ENCODE measurements around the gene DAZAP1. TPM values are rescaled to one million over a fixed set of nuclear protein-coding genes. Genes with fewer than 3 reads are reported as not detected.

The DAZAP1 gene
- total and polyA plus RNA-seq, 4 donors = 5.4 to 45.0 (median 29.7) TPM

DNA sequence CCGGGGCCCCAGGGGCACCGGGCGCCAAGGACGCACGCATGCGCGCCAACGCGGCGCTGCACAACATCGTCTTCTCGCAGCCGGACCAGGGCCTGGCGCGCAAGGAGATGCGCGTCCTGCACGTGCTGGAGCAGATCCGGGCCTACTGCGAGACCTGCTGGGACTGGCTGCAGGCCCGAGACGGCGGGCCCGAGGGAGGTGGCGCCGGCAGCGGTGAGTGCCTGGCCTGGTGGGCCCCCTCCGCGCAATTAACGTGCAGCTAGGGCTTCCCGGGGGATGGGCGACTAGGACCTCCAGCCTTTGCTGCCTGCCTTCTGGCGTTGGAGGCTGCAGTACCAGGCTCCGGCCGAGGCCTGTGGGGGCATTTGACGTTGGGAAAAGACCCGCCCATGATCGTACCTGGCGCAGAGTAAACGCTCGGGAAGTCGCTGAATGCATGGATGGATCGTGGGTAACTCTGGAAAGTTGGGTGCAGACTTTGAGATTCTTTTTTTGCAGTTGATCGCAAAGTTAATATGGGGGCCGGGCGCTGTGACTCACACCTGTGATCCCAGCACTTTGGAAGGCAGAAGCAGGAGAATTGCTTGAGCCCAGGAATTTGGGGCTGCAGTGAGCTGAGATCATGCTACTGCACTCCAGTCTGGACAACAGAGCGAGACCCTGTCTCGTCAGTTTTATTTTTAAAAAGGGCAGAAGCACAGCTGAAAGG is 49.8 kb downstream of the DAZAP1 start:
- H3K9ac ChIP-seq (ENCODE audit: low read depth in 1 of 2, low read length in 2 of 2) = no peak overlapping the region
- peaks cover 0 to 23% (median 2%) of the 10 kb centered on the region in 4 donors for H3K4me1 ChIP-seq (ENCODE audit: control insufficient read depth in 4 of 4, insufficient read depth in 4 of 4, low read length in 3 of 4)
- H3K4me3 ChIP-seq (ENCODE audit: low read depth in 1 of 3, low read length in 3 of 3) = no peak overlapping the region
- TF ChIP-seq GABPA (IDR thresholded peaks at IDR 0.05 in 1 of 2, conservative IDR thresholded peaks at IDR 0.05 in 1 of 2) (no peak), EGR1 (IDR thresholded peaks at IDR 0.05; ENCODE audit: low read depth in 2 of 2) (no peak), CTCF (IDR thresholded peaks at IDR 0.05; ENCODE audit: low read depth, low read length, missing input control) (no peak), JUND (IDR thresholded peaks at IDR 0.05) (no peak), HNF4A (conservative IDR thresholded peaks at IDR 0.05) (no peak), FOXA2 (IDR thresholded peaks at IDR 0.05) (no peak), FOXA1 (IDR thresholded peaks at IDR 0.05) (no peak), ATF3 (IDR thresholded peaks at IDR 0.05) (no peak), TAF1 (conservative IDR thresholded peaks at IDR 0.05) (no peak), RXRA (IDR thresholded peaks at IDR 0.05) (no peak)
- TF ChIP-seq, protein P1, sequence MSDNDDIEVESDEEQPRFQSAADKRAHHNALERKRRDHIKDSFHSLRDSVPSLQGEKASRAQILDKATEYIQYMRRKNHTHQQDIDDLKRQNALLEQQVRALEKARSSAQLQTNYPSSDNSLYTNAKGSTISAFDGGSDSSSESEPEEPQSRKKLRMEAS (IDR thresholded peaks at IDR 0.05) = no peak
- TF ChIP-seq, protein P2, sequence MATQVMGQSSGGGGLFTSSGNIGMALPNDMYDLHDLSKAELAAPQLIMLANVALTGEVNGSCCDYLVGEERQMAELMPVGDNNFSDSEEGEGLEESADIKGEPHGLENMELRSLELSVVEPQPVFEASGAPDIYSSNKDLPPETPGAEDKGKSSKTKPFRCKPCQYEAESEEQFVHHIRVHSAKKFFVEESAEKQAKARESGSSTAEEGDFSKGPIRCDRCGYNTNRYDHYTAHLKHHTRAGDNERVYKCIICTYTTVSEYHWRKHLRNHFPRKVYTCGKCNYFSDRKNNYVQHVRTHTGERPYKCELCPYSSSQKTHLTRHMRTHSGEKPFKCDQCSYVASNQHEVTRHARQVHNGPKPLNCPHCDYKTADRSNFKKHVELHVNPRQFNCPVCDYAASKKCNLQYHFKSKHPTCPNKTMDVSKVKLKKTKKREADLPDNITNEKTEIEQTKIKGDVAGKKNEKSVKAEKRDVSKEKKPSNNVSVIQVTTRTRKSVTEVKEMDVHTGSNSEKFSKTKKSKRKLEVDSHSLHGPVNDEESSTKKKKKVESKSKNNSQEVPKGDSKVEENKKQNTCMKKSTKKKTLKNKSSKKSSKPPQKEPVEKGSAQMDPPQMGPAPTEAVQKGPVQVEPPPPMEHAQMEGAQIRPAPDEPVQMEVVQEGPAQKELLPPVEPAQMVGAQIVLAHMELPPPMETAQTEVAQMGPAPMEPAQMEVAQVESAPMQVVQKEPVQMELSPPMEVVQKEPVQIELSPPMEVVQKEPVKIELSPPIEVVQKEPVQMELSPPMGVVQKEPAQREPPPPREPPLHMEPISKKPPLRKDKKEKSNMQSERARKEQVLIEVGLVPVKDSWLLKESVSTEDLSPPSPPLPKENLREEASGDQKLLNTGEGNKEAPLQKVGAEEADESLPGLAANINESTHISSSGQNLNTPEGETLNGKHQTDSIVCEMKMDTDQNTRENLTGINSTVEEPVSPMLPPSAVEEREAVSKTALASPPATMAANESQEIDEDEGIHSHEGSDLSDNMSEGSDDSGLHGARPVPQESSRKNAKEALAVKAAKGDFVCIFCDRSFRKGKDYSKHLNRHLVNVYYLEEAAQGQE (IDR thresholded peaks at IDR 0.05) = no peak
- H3K27ac ChIP-seq (ENCODE audit: low read depth in 1 of 2, low read length in 2 of 2) = no peak overlapping the region
- DNase-seq (ENCODE audit: low spot score) = no peak
- H3K36me3 ChIP-seq (ENCODE audit: control insufficient read depth in 4 of 4, insufficient read depth in 3 of 4, low read depth in 1 of 4, low read length in 3 of 4) = peaks cover 0 to 1% (median 0%) of the 10 kb centered on the region in 4 donors
- peaks cover under 1 to 21% (median 8%) of the 10 kb centered on the region in 4 donors for H3K27me3 ChIP-seq (ENCODE audit: control insufficient read depth in 4 of 4, insufficient read depth in 4 of 4, low read length in 3 of 4)
- no peaks in the 10 kb centered on the region for H3K9me3 ChIP-seq (ENCODE audit: control insufficient read depth in 4 of 4, low read length in 3 of 4)
- WGBS = 12% methylated on average over 48 of the region's 48 CpGs

GRCh38 chr19:1457892-1458291 is 50.5 kb downstream of the DAZAP1 start:
- DNase-seq (ENCODE audit: low spot score) = no peak
- Histone ChIP-seq H3K4me3 (ENCODE audit: low read depth in 1 of 3, low read length in 3 of 3) (no peak overlapping the region), H3K9ac (ENCODE audit: low read depth in 1 of 2, low read length in 2 of 2) (no peak overlapping the region), H3K9me3 (ENCODE audit: control insufficient read depth in 4 of 4, low read length in 3 of 4) (no peaks in the 10 kb centered on the region), H3K27ac (ENCODE audit: low read depth in 1 of 2, low read length in 2 of 2) (no peak overlapping the region), H3K36me3 (ENCODE audit: control insufficient read depth in 4 of 4, insufficient read depth in 3 of 4, low read depth in 1 of 4, low read length in 3 of 4) (peaks cover 0 to 1% (median 0%) of the 10 kb centered on the region in 4 donors), H3K27me3 (ENCODE audit: control insufficient read depth in 4 of 4, insufficient read depth in 4 of 4, low read length in 3 of 4) (peaks cover 0 to 16% (median 4%) of the 10 kb centered on the region in 4 donors), H3K4me1 (ENCODE audit: control insufficient read depth in 4 of 4, insufficient read depth in 4 of 4, low read length in 3 of 4) (peaks cover 0 to 19% (median 2%) of the 10 kb centered on the region in 4 donors)
- 82% methylated on average over 16 of the region's 16 CpGs for WGBS
- no peak for TF ChIP-seq CTCF (IDR thresholded peaks at IDR 0.05; ENCODE audit: low read depth, low read length, missing input control)
- TF ChIP-seq FOXA2 (IDR thresholded peaks at IDR 0.05) = no peak
- TF ChIP-seq YY1 (IDR thresholded peaks at IDR 0.05) = no peak
- TF ChIP-seq HNF4A (conservative IDR thresholded peaks at IDR 0.05) = no peak
- no peak for TF ChIP-seq RAD21 (IDR thresholded peaks at IDR 0.05)
- TF ChIP-seq, protein P3, sequence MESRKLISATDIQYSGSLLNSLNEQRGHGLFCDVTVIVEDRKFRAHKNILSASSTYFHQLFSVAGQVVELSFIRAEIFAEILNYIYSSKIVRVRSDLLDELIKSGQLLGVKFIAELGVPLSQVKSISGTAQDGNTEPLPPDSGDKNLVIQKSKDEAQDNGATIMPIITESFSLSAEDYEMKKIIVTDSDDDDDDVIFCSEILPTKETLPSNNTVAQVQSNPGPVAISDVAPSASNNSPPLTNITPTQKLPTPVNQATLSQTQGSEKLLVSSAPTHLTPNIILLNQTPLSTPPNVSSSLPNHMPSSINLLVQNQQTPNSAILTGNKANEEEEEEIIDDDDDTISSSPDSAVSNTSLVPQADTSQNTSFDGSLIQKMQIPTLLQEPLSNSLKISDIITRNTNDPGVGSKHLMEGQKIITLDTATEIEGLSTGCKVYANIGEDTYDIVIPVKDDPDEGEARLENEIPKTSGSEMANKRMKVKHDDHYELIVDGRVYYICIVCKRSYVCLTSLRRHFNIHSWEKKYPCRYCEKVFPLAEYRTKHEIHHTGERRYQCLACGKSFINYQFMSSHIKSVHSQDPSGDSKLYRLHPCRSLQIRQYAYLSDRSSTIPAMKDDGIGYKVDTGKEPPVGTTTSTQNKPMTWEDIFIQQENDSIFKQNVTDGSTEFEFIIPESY (IDR thresholded peaks at IDR 0.05) = no peak
- TF ChIP-seq, protein P1 (IDR thresholded peaks at IDR 0.05) = no peak
- TF ChIP-seq, protein P2 (IDR thresholded peaks at IDR 0.05) = no peak
- TF ChIP-seq HNF4G (IDR thresholded peaks at IDR 0.05) = no peak
- TF ChIP-seq GABPA (IDR thresholded peaks at IDR 0.05 in 1 of 2, conservative IDR thresholded peaks at IDR 0.05 in 1 of 2) = no peak
